D721Med (cell line): ENCODE data around the gene HNRNPA2B1.
A peak's percentile ranks its signal among the peaks of the same experiment; 100 is the strongest.
"Not testable (repeated sequence)": the region's sequence is repeated elsewhere in the genome, so short reads cannot be mapped to it uniquely, and the experiment has no call there.

Source experiments
- DNase-seq: peaks from one replicate; pipeline ENCODE4 v3.0.0; 2011; ENCODE audit warnings: low spot score; ENCODE audit not compliant: insufficient read length
- FAIRE-seq: peaks from 2 replicates; lab custom pipeline; 2011; peaks lifted over from hg19 to GRCh38; lab: Jason Lieb, UNC
- TF ChIP-seq, protein P1 (sequence below): IDR thresholded peaks from 2 replicates; pipeline ENCODE4 v1.5.1; 2012; ENCODE audit warnings: mild to moderate bottlenecking, control low read depth; ENCODE audit not compliant: insufficient read depth; ENCODE audit errors: missing control alignments

HNRNPA2B1 gene

DNA sequence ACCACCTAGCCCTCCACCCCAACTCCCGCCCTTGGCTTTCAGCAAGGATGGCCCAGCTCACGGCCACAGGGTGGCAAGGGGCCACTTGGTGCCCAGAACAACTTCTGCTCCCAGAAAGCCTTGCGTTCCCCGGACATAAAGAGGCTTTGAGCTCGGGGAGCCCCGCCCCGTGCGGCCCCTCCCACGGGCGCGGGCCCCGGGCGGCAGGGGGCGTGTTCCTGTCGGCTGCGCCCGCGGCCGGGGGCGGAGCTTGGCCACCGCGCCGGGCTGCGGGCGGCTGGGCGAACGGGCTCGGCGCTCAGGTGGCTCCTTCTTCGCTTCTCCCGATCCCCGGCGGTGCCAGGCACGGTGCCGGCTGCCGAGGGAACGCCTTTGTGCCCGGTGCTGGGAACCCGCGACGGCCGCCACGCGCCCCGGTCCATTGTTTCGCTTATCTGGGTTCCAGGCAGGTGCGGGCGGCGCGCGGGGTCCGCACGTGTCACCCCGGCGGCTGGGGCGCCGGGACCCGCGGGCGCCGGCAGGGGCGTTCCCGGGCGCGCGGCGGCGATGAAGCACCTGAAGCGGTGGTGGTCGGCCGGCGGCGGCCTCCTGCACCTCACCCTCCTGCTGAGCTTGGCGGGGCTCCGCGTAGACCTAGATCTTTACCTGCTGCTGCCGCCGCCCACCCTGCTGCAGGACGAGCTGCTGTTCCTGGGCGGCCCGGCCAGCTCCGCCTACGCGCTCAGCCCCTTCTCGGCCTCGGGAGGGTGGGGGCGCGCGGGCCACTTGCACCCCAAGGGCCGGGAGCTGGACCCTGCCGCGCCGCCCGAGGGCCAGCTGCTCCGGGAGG lies 48.4 kb downstream of the HNRNPA2B1 start, which contains the start of gene NFE2L3:
Gene NFE2L3 (plus strand): TSS at position 246 of the 829 bp plus-strand sequence. CDS start 301 bp downstream, at position 547.
- TF ChIP-seq, protein P1, sequence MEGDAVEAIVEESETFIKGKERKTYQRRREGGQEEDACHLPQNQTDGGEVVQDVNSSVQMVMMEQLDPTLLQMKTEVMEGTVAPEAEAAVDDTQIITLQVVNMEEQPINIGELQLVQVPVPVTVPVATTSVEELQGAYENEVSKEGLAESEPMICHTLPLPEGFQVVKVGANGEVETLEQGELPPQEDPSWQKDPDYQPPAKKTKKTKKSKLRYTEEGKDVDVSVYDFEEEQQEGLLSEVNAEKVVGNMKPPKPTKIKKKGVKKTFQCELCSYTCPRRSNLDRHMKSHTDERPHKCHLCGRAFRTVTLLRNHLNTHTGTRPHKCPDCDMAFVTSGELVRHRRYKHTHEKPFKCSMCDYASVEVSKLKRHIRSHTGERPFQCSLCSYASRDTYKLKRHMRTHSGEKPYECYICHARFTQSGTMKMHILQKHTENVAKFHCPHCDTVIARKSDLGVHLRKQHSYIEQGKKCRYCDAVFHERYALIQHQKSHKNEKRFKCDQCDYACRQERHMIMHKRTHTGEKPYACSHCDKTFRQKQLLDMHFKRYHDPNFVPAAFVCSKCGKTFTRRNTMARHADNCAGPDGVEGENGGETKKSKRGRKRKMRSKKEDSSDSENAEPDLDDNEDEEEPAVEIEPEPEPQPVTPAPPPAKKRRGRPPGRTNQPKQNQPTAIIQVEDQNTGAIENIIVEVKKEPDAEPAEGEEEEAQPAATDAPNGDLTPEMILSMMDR, result peak; percentile 3
- FAIRE-seq (no peak), DNase-seq (peak; percentile 55)

DNA sequence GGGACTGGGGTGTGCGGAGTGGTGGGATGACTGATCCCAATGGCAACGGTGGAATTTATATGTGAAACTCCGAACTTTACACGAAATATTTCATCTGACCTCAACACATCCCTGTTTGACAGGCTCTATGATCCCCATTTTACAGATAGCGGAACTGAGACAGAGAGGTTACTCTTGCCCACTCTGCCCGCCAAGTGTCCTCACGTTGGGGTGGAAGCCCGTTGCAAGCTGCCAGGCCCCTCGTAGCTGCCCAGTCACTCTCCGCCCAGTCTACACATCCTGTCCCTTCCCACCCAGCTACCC lies 48.9 kb downstream of the HNRNPA2B1 start:
- DNase-seq, result no peak
- no peak for FAIRE-seq
- TF ChIP-seq, protein P1, result no peak

DNA sequence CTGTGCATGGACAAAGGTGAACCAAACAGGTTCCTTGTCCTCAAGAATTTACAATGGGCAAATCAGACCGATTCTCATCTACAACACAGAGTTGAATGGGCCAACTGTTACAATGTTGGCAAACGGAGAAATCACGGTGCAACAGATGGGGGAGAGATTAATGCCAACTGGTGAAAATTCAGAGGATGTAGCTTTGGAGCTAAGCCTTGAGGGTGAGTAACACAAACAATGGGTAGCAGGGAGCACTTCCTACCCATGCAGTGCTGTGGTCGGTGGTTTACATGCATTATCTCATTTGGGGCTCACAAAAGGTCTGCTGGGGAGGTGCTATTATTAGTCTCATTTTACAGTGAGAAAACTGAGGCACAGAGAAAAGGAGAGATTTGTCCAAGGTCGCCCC lies 49.5 kb downstream of the HNRNPA2B1 start:
- TF ChIP-seq, protein P1, result no peak
- DNase-seq (no peak), FAIRE-seq (no peak)

DNA sequence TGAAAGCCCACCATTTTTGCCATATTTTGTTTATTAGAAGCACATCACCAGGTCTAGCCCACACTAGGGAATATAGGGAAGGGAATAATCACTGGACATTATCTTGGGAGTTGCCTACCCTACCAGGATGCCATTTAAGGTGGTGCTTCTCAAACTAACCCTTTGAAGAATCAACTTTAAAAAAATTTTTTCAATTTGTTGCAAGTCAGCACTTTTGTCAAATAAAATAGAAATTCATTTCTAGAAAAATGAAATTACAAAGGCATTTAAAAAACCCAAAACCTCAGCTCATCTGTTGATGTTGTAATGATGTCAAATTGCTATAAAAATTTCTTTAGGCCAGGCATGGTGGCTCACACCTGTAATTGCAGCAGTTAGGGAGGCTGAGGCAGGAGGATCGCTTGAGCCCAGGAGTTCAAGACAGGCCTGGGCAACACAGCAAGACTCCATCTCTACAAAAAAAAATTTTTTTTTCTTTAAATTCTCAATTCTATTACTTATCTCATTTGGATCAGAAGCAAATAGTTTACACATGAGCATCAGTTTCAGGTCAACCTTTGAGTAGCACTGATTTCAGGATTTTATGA lies 51.1 kb downstream of the HNRNPA2B1 start:
- FAIRE-seq, result no peak
- TF ChIP-seq, protein P1, result no peak
- DNase-seq, result no peak

DNA sequence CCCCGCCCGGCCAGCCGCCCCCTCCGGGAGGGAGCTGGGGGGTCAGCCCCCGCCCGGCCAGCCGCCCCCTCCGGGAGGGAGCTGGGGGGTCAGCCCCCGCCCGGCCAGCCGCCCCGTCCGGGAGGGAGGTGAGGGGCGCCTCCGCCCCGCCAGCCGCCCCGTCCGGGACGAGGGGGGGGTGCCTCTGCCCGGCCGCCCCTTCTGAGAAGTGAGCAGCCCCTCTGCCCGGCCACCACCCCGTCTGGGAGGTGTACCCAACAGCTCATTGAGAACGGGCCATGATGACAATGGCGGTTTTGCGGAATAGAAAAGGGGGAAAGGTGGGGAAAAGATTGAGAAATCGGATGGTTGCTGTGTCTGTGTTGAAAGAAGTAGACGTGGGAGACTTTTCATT lies 52.2 kb downstream of the HNRNPA2B1 start:
- DNase-seq, FAIRE-seq: not testable (repeated sequence)

DNA sequence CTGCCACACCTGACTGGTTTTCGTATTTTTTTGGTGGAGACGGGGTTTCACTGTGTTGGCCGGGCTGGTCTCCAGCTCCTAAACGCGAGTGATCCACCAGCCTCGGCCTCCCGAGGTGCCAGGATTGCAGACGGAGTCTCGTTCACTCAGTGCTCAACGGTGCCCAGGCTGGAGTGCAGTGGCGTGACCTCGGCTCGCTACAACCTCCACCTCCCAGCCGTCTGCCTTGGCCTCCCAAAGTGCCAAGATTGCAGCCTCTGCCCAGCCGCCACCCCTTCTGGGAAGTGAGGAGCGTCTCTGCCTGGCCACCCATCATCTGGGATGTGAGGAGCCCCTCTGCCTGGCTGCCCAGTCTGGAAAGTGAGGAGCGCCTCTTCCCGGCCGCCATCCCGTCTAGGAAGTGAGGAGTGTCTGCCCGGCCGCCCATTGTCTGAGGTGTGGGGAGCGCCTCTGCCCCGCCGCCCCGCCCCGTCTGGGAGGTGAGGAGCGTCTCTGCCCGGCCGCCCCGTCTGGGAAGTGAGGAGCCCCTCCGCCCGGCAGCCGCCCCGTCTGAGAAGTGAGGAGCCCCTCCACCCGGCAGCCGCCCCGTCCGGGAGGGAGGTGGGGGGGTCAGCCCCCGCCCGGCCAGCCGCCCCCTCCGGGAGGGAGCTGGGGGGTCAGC lies 52.8 kb downstream of the HNRNPA2B1 start:
- DNase-seq, FAIRE-seq: not testable (repeated sequence)

DNA sequence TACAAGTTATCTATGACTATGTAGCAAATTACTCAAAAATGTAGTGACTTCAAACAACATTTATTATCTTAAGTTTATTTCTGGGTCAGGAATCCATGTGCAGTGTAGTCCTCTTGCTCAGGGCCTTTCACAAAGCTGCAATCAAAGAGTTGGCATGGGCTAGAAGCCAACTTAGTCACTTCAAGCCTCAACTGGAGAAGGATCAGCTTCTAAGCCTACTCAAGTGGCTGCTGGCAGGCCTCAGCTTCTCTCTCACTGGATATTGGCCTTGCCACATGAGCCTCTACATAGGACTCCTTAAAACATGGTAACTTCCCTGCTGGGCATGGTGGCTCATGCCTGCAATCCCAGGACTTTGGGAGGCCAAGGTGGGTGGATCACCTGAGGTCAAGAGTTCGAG lies 53.5 kb downstream of the HNRNPA2B1 start:
- DNase-seq (no peak), FAIRE-seq (no peak)
- TF ChIP-seq, protein P1, result no peak

DNA sequence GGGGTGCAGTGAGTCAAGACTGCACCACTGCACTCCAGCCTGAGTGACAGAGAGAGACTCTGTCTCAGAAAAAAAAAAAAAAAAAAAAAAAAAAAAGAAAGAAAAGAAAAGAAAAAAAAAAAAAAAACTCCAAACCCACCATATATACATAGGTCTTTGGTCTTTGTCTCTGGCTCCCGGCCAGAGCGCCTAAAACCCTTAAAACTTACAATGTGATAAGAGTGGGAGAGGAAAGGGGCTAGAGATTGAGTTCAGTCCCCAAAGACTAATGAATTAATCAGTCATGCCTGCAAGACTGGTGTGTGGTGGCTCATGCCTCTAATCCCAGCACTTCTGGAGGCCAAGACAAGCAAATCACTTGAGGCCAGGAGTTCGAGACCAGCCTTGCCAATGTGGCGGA lies 55.3 kb downstream of the HNRNPA2B1 start:
- DNase-seq (no peak), FAIRE-seq (no peak)
- TF ChIP-seq, protein P1, result no peak
